GM10248 (cell line): ENCODE results near the gene IL12B.
"Not testable (repeated sequence)": the region's sequence is repeated elsewhere in the genome, so short reads cannot be mapped to it uniquely, and the experiment has no call there.

Experiments used
- CTCF ChIA-PET: fragments of 300-600 bp; sonication (Branson Sonifier 250); formaldehyde crosslinking; extraction: SDS; loops from one replicate; lab custom pipeline; 2021; ENCODE audit warnings: antibody characterized with exemption; lab: Yijun Ruan, JAX
- POLR2A ChIA-PET: fragments of 350-650 bp; sonication (Branson Sonifier 250); formaldehyde crosslinking; extraction: SDS; loops from one replicate; lab custom pipeline; 2020; ENCODE audit warnings: antibody characterized with exemption; lab: Yijun Ruan, JAX
- DNase-seq: peaks from one replicate; pipeline ENCODE4 v3.0.0; 2012; ENCODE audit errors: extremely low spot score
- TF ChIP-seq, protein P1 (sequence below): IDR thresholded peaks from 2 replicates; pipeline ENCODE4 v1.5.1; 2012; ENCODE audit warnings: mild to moderate bottlenecking, low read depth; ENCODE audit errors: extremely low read depth, missing control alignments, control extremely low read depth

Gene IL12B

DNA sequence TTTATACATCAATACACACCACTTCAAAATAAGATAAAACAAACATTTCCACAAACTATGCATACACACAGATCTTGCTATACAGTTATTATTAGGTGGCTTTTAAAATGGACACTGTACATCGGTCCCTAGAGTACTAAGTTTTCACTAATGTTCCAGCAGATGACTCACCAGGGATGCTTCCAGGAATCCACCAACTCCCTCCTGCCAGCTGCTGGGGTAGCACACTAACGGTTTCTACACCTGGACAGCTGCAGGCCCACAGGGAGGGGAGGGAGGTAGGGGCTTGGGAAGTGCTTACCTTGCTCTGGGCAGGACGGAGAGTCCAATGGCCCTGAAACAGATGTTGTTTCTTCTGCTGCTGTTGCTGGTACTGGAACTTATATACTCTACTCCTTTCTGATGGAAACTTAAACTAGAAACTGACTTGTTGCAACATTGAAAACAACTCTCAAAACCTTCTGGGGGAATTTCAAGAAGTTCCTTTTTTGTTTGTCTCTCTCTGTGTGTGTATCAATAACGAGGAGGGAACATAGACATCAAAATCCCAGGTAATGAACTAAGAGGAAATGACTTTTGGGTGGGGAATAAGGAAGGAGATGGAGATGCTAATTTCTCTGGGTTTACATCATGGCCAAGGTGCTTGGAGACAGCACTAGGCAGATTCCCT is at the start of gene IL12B:
IL12B (minus strand) TSS at position 357 of the 670 bp plus-strand sequence. CDS start 3,705 bp downstream, outside the sequence.
- DNase-seq, result no peak
- ChIA-PET POLR2A (no interaction called here), CTCF (interaction anchor here (1.0 kb wide), 2 partner anchors 9 to 14 kb away, joined by 3 read pairs; no protein-coding TSS in a partner anchor)
- TF ChIP-seq, protein P1, sequence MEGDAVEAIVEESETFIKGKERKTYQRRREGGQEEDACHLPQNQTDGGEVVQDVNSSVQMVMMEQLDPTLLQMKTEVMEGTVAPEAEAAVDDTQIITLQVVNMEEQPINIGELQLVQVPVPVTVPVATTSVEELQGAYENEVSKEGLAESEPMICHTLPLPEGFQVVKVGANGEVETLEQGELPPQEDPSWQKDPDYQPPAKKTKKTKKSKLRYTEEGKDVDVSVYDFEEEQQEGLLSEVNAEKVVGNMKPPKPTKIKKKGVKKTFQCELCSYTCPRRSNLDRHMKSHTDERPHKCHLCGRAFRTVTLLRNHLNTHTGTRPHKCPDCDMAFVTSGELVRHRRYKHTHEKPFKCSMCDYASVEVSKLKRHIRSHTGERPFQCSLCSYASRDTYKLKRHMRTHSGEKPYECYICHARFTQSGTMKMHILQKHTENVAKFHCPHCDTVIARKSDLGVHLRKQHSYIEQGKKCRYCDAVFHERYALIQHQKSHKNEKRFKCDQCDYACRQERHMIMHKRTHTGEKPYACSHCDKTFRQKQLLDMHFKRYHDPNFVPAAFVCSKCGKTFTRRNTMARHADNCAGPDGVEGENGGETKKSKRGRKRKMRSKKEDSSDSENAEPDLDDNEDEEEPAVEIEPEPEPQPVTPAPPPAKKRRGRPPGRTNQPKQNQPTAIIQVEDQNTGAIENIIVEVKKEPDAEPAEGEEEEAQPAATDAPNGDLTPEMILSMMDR, result no peak

DNA sequence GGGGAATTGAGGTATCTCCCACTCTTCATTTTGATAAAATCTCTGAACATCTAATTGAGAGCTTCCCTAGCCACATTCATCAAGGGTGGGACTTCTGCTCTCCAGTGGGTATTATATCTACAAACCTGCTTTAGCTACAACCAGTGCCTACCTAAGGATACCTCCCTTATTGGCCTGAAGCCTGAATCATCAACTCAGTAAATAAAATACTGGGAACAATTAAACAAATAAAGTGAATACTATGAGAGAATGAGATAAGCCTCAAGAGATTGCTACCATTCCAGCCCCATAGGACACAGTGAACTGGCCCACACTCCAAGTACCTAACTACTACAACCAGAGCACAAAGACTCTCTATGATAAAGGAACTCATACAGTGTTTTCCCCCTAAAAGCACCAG is 47.4 kb upstream of the IL12B start:
- ChIA-PET POLR2A (no interaction called here), CTCF (interaction anchor here (1.5 kb wide), 1 partner anchor 46 kb away, joined by 3 read pairs; no protein-coding TSS in a partner anchor)
- no peak for DNase-seq
- TF ChIP-seq, protein P1, result no peak

DNA sequence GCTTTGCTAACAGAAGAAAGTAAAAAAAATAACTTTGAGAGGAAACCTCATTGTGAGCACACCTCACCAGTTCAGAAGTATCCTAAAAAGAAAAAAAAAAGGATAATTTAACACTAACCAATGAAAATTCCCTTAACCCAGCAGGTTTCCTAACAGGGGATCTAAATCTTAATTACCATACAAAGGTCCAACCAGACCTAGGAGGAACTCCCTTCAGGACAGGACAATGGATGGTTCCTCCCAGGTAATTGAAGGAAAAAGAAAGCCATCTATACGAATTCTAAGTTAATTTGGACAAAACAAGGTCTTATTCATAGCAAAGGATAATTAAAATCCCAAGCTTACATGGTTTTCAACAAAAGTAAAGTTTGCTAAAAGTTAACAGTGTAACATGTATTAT is 37.6 kb upstream of the IL12B start:
- CTCF ChIA-PET, DNase-seq, POLR2A ChIA-PET: not testable (repeated sequence)

DNA sequence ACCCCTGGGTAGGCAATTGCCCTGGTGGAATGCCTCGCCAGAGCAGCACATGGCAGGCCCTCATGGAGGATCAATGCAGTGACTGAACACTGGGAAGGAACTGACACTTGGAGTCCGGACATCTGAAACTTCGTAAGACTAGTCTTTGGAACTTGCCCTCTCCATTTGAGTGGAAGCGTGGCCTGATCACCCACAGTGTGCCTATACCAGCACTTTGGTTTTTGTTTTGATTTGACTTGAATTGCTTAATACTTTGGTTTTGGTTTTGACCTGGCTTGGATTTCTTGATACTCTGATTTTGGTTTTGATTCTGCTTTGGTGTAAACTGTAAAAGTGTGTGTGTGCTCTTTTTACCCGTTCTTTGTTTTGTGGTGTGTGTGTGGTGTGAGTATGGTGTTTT is 36.5 kb upstream of the IL12B start:
- DNase-seq, CTCF ChIA-PET, POLR2A ChIA-PET: not testable (repeated sequence)

DNA sequence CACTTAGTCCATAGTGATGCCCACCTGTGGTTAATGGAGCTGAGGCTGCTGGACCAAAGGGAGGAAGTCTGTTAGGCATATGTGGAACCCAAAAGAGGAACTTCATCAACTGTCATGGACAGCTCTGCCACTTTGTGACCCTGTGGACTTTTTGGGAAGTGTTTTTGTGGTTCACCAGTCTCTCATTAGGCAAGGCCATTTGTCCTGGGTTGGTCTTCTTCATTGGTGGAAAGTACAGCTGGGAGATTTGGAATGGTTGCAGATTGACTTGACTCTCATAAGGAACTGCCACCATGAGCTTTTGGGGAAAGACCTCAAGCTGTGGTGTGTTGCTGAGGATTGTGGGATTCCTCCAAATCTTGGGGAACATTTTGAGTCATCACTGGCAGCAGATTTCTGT is 31.9 kb upstream of the IL12B start:
- ChIA-PET CTCF (interaction anchor here (1.0 to 1.3 kb wide), 3 partner anchors 9 to 45 kb away, joined by 3 to 4 read pairs (median 4); no protein-coding TSS in a partner anchor), POLR2A (no interaction called here)
- TF ChIP-seq, protein P1, result no peak
- no peak for DNase-seq

DNA sequence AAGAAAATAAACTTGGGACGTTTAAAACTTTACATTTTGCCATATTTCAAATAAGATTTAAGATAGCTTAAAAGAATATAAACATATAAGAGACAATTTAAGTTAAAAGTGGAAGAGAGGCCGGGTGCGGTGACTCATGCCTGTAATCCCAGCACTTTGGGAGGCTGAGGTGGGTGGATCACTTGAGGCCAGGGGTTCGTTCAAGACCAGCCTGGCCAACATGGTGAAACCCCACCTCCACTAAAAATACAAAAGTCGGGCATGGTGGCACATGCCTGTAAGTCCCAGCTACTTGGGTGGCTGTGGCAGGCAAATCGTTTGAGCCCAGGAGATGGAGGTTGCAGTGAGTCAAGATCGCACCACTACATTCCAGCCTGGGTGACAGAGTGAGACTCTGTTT is 29.6 kb upstream of the IL12B start:
- POLR2A ChIA-PET, DNase-seq: not testable (repeated sequence)
- CTCF ChIA-PET, result interaction anchor here (1.1 to 1.6 kb wide), 2 partner anchors 11 to 17 kb away, joined by 3 to 4 read pairs; no protein-coding TSS in a partner anchor

DNA sequence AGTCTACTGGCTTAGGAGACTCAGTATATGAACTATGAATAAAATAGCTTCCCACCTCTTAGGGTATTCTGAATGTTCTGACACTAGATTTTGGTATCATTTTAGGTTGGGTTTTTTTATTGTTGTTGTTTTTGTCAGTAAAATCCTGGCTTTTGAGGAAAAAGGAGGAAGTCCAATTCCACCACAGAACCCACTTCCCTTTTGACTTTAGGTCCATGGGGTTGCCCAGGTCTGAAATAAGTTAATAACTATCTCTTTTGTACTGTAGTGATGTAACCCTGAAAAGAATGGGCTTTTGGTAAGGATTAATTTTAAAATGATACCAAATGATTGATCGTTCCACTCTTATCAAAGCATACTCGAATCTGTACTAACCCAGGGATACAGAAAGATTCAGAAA is 29.1 kb upstream of the IL12B start:
- DNase-seq, result no peak
- ChIA-PET CTCF (interaction anchor here (1.1 to 1.7 kb wide), 3 partner anchors 11 to 17 kb away, joined by 3 to 4 read pairs (median 3); no protein-coding TSS in a partner anchor), POLR2A (no interaction called here)
- TF ChIP-seq, protein P1, result no peak

DNA sequence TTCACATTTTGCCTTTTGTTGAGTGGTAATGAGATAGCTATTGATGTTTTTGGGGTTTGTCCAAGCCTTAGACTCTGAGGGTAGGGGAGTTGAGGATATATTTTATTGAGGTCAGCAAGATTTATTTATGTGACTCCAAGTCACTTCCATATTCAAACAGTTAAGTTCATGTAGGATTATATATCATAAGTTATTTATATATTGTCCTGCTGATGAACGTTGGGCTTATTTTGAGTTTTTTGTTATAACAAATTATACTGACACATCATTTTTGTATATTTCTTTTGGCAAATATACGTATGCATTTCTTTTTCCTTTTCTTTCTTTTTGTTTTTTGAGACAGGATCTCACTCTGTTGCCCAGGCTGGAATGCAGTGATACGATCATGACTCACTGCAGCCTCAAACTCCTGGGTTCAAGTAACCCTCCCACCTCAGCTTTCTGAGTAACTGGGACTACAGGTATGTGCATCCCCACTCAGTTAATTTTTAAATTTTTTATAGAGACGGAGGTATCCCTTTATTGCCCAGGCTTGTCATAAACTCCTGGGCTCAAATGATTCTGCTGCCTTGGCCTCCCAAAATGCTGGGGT is 23.5 kb upstream of the IL12B start:
- TF ChIP-seq, protein P1, result no peak
- CTCF ChIA-PET, result interaction anchor here (1.1 to 1.6 kb wide), 2 partner anchors 8 to 17 kb away, joined by 3 to 4 read pairs; no protein-coding TSS in a partner anchor
- DNase-seq, result no peak
- POLR2A ChIA-PET, result no interaction called here

DNA sequence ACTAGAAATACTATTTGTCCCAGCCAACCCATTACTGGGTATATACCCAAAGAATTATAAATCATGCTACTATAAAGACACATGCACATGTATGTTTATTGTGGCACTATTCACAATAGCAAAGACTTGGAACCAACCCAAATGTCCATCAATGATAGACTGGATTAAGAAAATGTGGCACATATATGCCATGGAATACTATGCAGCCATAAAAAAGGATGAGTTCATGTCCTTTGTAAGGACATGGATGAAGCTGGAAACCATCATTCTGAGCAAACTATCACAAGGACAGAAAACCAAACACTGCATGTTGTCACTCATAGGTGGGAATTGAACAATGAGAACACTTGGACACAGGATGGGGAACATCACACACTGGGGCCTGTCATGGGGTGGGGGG is 20.4 kb upstream of the IL12B start:
- CTCF ChIA-PET, result not testable (repeated sequence)

DNA sequence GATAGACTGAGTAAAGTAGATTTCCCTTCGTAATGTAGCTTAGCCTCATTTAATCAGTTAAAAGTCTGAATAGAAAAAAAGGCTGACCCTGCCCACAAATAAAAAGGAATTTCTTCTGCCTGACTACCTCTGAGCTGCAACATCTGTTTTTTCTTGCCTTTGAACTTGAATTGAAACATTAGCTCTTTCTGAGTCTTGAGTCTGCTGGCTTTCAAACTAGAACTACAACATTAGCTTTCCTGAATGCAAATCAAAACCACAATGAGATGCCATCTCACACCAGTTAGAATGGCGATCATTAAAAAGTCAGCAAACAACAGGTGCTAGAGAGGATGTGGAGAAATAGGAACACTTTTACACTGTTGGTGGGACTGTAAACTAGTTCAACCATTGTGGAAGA is 19.9 kb upstream of the IL12B start:
- CTCF ChIA-PET, POLR2A ChIA-PET, DNase-seq: not testable (repeated sequence)

More for the DNA sequence above, 20.4 kb upstream of the IL12B start:
- POLR2A ChIA-PET, DNase-seq: not testable (repeated sequence)
